Small intestine (tissue), 7 donors: ENCODE data around the gene CRABP1. TPM values are rescaled to one million over a fixed set of nuclear protein-coding genes. Genes with fewer than 3 reads are reported as not detected.

Experiments
- DNase-seq, 2 donors: peaks; one replicate each; pipeline versions ENCODE4 v3.0.0 to v3.0.0-alpha.2; 2013
- FAIRE-seq: peaks from 2 replicates; lab custom pipeline; 2012; peaks lifted over from hg19 to GRCh38; lab: Jason Lieb, UNC
- H3K27ac ChIP-seq, 3 donors: one replicate each; pipeline ENCODE4 v1.5.1; 2013; ENCODE audit warnings: low read length in 2 of 3, mild to moderate bottlenecking in 2 of 3, control low read depth in 1 of 3, inconsistent platforms in 1 of 3, low read depth in 1 of 3, moderate library complexity in 1 of 3
- H3K27me3 ChIP-seq, 3 donors: one replicate each; pipeline ENCODE4 v1.6.1; 2013; ENCODE audit warnings: low read length in 3 of 3, inconsistent platforms in 1 of 3; ENCODE audit not compliant: control insufficient read depth in 3 of 3, insufficient read depth in 3 of 3
- H3K36me3 ChIP-seq, 3 donors: one replicate each; pipeline ENCODE4 v1.6.1; 2013; ENCODE audit warnings: low read length in 3 of 3, inconsistent platforms in 1 of 3, low read depth in 1 of 3, mild to moderate bottlenecking in 1 of 3, moderate library complexity in 1 of 3; ENCODE audit not compliant: control insufficient read depth in 3 of 3, insufficient read depth in 2 of 3
- H3K4me1 ChIP-seq, 3 donors: one replicate each; pipeline ENCODE4 v1.6.1; 2013; ENCODE audit warnings: low read length in 2 of 3, inconsistent platforms in 1 of 3, low read depth in 1 of 3, mild to moderate bottlenecking in 1 of 3, moderate library complexity in 1 of 3; ENCODE audit not compliant: control insufficient read depth in 3 of 3, insufficient read depth in 2 of 3
- H3K4me3 ChIP-seq, 3 donors: one replicate each; pipeline ENCODE4 v1.5.1; 2013; ENCODE audit warnings: low read length in 3 of 3, control low read depth in 1 of 3, inconsistent platforms in 1 of 3, low read depth in 1 of 3, mild to moderate bottlenecking in 1 of 3, moderate library complexity in 1 of 3
- H3K9me3 ChIP-seq, 2 donors: one replicate each; pipeline ENCODE4 v1.6.1; 2013; ENCODE audit warnings: low read depth in 1 of 2, low read length in 1 of 2; ENCODE audit not compliant: control insufficient read depth in 2 of 2, insufficient read depth in 1 of 2
- WGBS, 3 donors: extraction: QIAGEN DNeasy Blood & Tissue Kit; methylation state at CpG; one replicate each; pipeline ENCODE4 v1.1.7; 2013; 5-methylcytosine and 5-hydroxymethylcytosine counted together
- polyA plus RNA-seq, 4 donors: library from polyadenylated mRNA; stranded (reverse) in 3 of 4; unstranded in 1 of 4; fragments of 200-250 nt in 3 of 4; fragments of 120-200 nt in 1 of 4; gene quantifications; one replicate each; pipeline versions ENCODE4 v1.2.1 to v1.2.3, GENCODE V29; 2013
- donor health status: healthy with polysubstance abuse.
- donor health status: control.
- donor health status: control.
- donor health status: Bipolar disorder and iron deficiency.
- donor health status: healthy.

CRABP1 gene
- polyA plus RNA-seq, 4 donors = 10.4 to 16.0 TPM; not detected in 2

DNA sequence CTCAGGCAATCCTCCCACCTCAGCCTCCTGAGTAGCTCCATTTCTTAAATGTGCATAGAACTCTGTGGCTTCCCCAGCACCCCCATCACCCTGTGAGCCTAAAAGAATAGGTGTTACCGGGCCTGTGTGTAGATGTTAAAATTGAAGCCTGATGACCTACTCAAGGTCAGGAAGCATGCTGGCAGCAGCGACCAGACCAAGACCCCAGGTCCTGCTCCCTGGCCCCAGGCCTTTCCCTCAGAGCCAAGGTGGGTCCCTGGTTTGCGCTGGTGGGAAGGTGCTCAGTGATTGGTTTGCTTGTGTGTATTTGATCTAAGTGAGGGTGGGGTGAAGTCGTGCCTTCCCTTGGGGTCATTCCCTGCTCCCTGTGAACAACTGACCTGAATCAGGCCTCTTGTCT is 18.4 kb upstream of the CRABP1 start:
- no peaks in the 10 kb centered on the region for H3K9me3 ChIP-seq
- H3K36me3 ChIP-seq = no peaks in the 10 kb centered on the region
- H3K4me3 ChIP-seq = no peak overlapping the region
- H3K4me1 ChIP-seq = peaks cover 0 to 6% (median 0%) of the 10 kb centered on the region in 3 donors
- DNase-seq (no peak), FAIRE-seq (no peak)
- no peaks in the 10 kb centered on the region for H3K27me3 ChIP-seq
- peak overlapping the region in 1 of 3 donors; percentile 12 for H3K27ac ChIP-seq
- 76 to 84% (median 78%) methylated on average over 4 of the region's 4 CpGs for WGBS, 3 donors

DNA sequence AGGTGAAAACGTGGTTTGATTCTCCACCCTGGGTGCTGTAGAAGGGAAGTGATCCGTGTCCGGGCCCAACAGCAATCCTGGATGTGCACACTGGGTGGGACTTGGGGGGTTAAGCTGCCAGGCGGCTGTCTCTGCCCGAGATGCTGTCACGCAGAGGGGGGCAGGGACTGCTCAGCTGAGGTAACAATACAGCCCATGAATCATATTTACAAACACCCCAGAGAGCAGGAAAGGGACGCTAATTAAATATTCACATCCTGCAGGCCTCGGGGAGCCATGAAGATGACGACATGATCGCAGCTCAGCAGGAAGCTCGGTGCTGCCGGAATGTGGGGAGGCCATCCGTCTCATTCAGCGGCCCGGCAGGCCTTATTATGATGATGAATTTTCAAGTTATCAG is 17.9 kb upstream of the CRABP1 start:
- H3K4me3 ChIP-seq = no peak overlapping the region
- peaks cover 0 to 2% (median 0%) of the 10 kb centered on the region in 3 donors for H3K4me1 ChIP-seq
- no peaks in the 10 kb centered on the region for H3K9me3 ChIP-seq
- peak in 1 of 2 donors; percentile 13 for DNase-seq
- peak overlapping the region in 1 of 3 donors; percentile 12 for H3K27ac ChIP-seq
- H3K36me3 ChIP-seq = no peaks in the 10 kb centered on the region
- WGBS, 3 donors = 65 to 80% (median 76%) methylated on average over 15 of the region's 15 CpGs
- FAIRE-seq = no peak
- no peaks in the 10 kb centered on the region for H3K27me3 ChIP-seq

DNA sequence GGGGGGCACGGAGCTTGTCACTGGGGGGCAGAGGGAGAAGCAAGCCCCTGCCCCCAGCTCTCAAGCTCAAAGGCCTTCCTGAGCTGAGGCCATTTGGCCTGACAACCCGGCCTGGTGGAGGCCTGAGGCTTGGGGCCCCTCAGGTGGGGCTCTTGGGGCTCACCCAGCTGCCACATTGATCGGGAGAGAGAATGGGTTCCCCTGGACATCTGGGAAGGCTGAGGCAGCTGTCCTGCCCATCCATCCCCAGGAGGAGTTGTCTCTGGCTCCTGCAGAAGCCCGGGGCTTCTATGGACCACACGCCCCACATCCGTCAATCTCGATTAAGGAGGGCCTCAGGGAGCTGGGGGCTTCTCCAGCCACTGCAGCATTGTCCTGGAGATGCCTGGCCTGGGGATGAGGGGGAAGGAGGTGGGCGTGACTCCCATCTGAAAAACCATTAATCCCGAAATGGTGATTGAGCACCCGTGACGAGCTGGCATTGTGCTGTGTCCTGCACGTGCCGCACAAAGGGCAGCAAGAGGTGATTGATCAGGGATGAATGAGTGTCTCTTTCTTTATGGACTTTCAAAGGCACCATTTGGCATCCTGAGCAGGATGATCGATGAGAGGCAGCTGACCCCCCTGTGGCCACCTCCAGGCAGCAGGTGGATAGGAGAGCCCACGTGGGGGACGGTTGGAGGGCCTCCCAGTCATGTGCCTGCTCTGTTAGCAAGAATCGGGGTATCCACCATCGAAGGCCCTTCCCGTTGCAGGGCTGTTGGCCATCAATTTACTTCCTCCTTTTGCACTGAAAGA is 17.2 kb upstream of the CRABP1 start:
- WGBS, 3 donors = 80 to 90% (median 87%) methylated on average over 19 of the region's 19 CpGs
- Histone ChIP-seq H3K9me3 (no peaks in the 10 kb centered on the region), H3K27ac (no peak overlapping the region), H3K36me3 (no peaks in the 10 kb centered on the region), H3K4me3 (no peak overlapping the region), H3K4me1 (no peaks in the 10 kb centered on the region), H3K27me3 (no peaks in the 10 kb centered on the region)
- no peak for DNase-seq
- FAIRE-seq = no peak

DNA sequence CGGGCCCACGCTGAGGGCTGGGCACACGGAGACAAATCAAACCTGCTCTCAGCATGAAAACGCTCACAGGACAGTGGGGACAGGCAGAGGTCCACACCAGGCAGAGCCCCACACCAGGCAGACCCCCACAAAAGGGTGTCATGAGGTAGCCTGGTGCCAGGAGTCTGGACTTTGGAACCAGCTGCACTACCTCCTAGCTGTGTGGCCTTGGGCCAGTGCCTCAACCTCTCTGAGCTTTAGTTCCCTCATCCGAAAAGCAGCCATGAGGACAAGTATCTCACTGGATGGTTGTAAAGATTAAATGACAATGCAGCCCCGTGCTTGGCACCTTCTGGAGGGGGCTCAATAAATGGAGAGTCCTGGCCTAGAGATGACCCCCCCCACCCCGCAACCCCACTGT is 16.5 kb upstream of the CRABP1 start:
- no peak for FAIRE-seq

DNA sequence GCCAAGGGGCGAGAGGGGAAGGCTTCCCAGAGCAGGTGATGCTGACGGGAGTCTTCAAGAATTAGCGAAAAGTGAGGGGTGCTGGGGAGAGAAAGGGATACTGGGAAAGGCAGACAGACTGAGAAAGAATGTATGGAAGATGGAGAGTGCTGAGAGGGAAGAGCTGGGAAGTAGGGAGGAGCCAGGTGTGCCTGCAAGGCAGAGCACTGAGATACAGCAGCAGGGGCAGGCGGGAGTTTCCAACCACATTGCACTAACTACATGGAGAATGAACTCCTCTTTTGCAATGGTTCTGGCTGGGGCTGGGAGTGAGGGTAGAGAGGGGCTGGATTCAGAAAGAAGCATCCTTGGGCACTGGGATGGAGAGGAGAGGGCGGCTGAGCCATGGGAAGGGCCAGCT is 16.0 kb upstream of the CRABP1 start:
- no peaks in the 10 kb centered on the region for H3K36me3 ChIP-seq
- H3K4me1 ChIP-seq = no peaks in the 10 kb centered on the region
- H3K4me3 ChIP-seq = no peak overlapping the region
- no peaks in the 10 kb centered on the region for H3K9me3 ChIP-seq
- 92 to 98% (median 93%) methylated on average over 5 of the region's 5 CpGs for WGBS, 3 donors
- H3K27ac ChIP-seq = no peak overlapping the region
- no peaks in the 10 kb centered on the region for H3K27me3 ChIP-seq
- DNase-seq = no peak
- FAIRE-seq = no peak

More for the DNA sequence above, 16.5 kb upstream of the CRABP1 start:
- Histone ChIP-seq H3K4me3 (no peak overlapping the region), H3K27ac (no peak overlapping the region), H3K36me3 (no peaks in the 10 kb centered on the region), H3K4me1 (no peaks in the 10 kb centered on the region), H3K27me3 (no peaks in the 10 kb centered on the region), H3K9me3 (no peaks in the 10 kb centered on the region)
- WGBS, 3 donors = 74 to 83% (median 81%) methylated on average over 7 of the region's 7 CpGs
- no peak for DNase-seq

DNA sequence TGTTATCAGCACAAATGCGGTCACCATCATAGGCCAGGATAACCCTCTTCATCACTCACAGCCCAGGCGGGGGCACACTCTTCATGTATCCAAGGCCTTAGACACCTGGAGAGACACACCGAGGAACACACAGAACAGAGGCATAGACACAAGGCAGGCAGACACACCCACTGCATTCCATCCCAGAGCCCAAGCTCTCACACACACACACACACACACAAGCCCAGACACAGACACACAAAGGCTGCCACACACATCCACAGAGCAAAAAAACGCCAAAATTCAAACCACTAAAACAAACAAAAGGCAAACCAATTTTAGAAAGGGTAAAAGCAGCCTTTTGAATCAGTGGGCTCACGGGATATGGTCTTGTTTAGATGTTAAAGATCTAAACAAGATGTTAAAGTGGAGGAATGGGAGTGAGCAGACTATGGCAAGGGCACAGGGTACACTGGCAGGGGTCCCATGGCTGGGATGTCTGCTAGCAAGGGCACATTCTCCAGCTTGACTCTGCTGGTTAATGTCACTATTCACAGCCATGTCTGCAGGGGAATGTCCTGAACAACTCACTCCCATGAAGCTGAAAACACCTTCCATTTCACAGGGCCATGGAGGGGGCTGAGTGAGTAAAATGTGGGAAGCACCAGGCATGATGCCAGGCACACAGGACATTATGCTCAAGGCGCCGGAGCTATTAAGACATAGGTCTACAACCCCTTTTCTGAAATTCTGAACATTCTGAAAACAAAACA is 14.9 kb upstream of the CRABP1 start:
- H3K4me3 ChIP-seq = no peak overlapping the region
- no peaks in the 10 kb centered on the region for H3K36me3 ChIP-seq
- FAIRE-seq (no peak), DNase-seq (peak in 1 of 2 donors; percentile 45)
- no peaks in the 10 kb centered on the region for H3K27me3 ChIP-seq
- H3K9me3 ChIP-seq = no peaks in the 10 kb centered on the region
- H3K27ac ChIP-seq = no peak overlapping the region
- no peaks in the 10 kb centered on the region for H3K4me1 ChIP-seq
- 68 to 74% (median 70%) methylated on average over 7 of the region's 7 CpGs for WGBS, 3 donors

DNA sequence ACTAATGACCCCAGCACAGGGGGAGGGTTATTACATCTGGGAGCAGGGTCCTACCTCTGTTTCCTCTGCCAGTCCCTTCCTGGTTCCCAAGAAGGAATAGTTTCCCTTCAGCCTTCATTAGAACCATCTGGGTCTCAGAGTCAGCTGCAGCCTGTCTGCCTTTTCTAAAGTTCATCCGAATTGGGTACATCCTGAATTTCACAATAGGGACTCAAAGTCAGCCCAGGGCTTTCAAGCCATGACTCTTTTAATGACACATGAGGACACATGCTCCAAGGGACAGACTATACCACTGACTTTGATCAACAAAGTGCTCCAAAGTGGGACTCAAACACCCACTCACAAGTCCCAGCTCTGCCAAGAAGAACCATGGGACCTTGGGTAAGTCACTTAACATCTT is 12.7 kb upstream of the CRABP1 start:
- no peaks in the 10 kb centered on the region for H3K36me3 ChIP-seq
- DNase-seq = no peak
- H3K9me3 ChIP-seq = no peaks in the 10 kb centered on the region
- FAIRE-seq = no peak
- H3K4me3 ChIP-seq = no peak overlapping the region
- no peaks in the 10 kb centered on the region for H3K27me3 ChIP-seq
- H3K27ac ChIP-seq = no peak overlapping the region
- WGBS, 3 donors = 66 to 85% (median 79%) methylated on average over 1 of the region's 1 CpG
- H3K4me1 ChIP-seq = no peaks in the 10 kb centered on the region

DNA sequence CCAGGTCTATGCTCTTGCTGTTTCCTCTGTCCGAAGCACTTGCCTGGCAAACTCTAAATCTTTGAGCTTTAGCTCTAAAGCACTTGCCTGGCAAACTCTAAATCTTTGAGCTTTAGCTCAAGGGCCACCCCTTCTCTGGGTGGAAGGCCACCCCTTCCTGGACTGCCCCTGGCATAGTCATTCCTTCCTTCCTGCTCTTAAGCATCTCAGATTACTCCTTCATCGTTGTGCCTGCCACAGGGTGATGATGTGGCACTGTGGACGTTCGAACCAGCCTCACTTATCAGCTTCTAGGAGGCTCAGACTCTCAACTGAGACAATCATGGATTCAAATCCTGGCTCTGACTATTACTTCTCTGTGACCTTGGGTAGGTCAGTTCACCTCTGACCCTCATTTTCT is 10.5 kb upstream of the CRABP1 start:
- Histone ChIP-seq H3K9me3 (peaks cover 0 to 2% of the 10 kb centered on the region in 2 donors), H3K4me3 (no peak overlapping the region), H3K4me1 (no peaks in the 10 kb centered on the region), H3K36me3 (no peaks in the 10 kb centered on the region), H3K27ac (no peak overlapping the region), H3K27me3 (peaks cover 0 to 4% (median 0%) of the 10 kb centered on the region in 3 donors)
- FAIRE-seq (no peak), DNase-seq (no peak)
- WGBS, 3 donors = 47 to 61% (median 58%) methylated on average over 4 of the region's 4 CpGs
